ENCODE data around the gene GPC3. TPM values are rescaled to one million over a fixed set of nuclear protein-coding genes. Genes with fewer than 3 reads are reported as not detected.

The GPC3 gene
- total and polyA plus RNA-seq, 2 donors (not counting 3 experiments of a cell fraction or from before 2014, with no cell fraction given) = not detected

- H3K79me2 ChIP-seq (ENCODE audit: control insufficient read depth, insufficient read depth, low read length) = no peaks in the 10 kb centered on the region
- POLR2A ChIA-PET = no interaction called here
- no peak overlapping the region for H3K4me3 ChIP-seq (replicated peaks in 1 of 3; ENCODE audit: insufficient read depth in 1 of 3, low read depth in 1 of 3, low read length in 3 of 3)
- no peaks in the 10 kb centered on the region for H3K4me1 ChIP-seq (ENCODE audit: control insufficient read depth, extremely low read depth, insufficient read depth, low read length)
- no peaks in the 10 kb centered on the region for H4K20me1 ChIP-seq (replicated peaks; ENCODE audit: control insufficient read depth, extremely low read depth, insufficient read depth, low read length)
- intact Hi-C loops (cut with micrococcal nuclease) = no loop called here
- BruUV-seq (replicated peaks) = no TSS peak
- no peak for DNase-seq (ENCODE audit: low read depth, low spot score)
- CTCF ChIA-PET = no interaction called here
- dilution Hi-C loops (cut with MboI; ENCODE audit: extremely low pct_ligation_motif_present, low sequenced_read_pairs) = no loop called here
- FAIRE-seq = no peak
- TF ChIP-seq CTCF (IDR thresholded peaks at IDR 0.05; ENCODE audit: extremely low read depth in 1 of 2, insufficient read depth in 1 of 2, low read depth in 1 of 2, low read length in 2 of 2) = no peak
- TF ChIP-seq EZH2 (IDR thresholded peaks at IDR 0.05; ENCODE audit: borderline replicate concordance, low read depth, low read length, severe bottlenecking) = no peak
- TF ChIP-seq MYC (IDR thresholded peaks at IDR 0.05; ENCODE audit: low read depth, low read length) = no peak
- TF ChIP-seq JUN (IDR thresholded peaks at IDR 0.05; ENCODE audit: borderline replicate concordance, insufficient read depth, insufficient read length, low read depth) = no peak
- TF ChIP-seq GATA2 (IDR thresholded peaks at IDR 0.05; ENCODE audit: insufficient read depth, insufficient read length, low read depth, low read length) = no peak
- TF ChIP-seq FOS (IDR thresholded peaks at IDR 0.05; ENCODE audit: borderline replicate concordance, insufficient read depth, low read length) = no peak
- no peak for TF ChIP-seq POLR2A (IDR thresholded peaks at IDR 0.05; ENCODE audit: low read depth, low read length)
- no peak for TF ChIP-seq POLR2AphosphoS5 (IDR thresholded peaks at IDR 0.05; ENCODE audit: insufficient read depth, low read depth, low read length)
- no peak for TF ChIP-seq MAX (IDR thresholded peaks at IDR 0.05; ENCODE audit: insufficient read depth, insufficient read length)
- no peaks in the 10 kb centered on the region for H3K27me3 ChIP-seq (ENCODE audit: control insufficient read depth in 2 of 2, insufficient read depth in 2 of 2, low read length in 2 of 2)
- no peak overlapping the region for H3K4me2 ChIP-seq (ENCODE audit: insufficient read depth, low read length)
- no peaks in the 10 kb centered on the region for H3K9me1 ChIP-seq (replicated peaks; ENCODE audit: control insufficient read depth, extremely low read depth, insufficient read depth, low read length)
- no peak overlapping the region for H2AFZ ChIP-seq (ENCODE audit: low read depth, low read length)
- no peak overlapping the region for H3K9ac ChIP-seq (replicated peaks; ENCODE audit: extremely low read depth, insufficient read depth, low read length)
- no peaks in the 10 kb centered on the region for H3K36me3 ChIP-seq (ENCODE audit: control insufficient read depth in 2 of 2, extremely low read depth in 1 of 2, insufficient read depth in 2 of 2, low read length in 2 of 2)
- H3K9me3 ChIP-seq (replicated peaks; ENCODE audit: control insufficient read depth, insufficient read depth, low read length) = no peaks in the 10 kb centered on the region
- H3K27ac ChIP-seq (ENCODE audit: insufficient read depth, low read depth, low read length) = no peak overlapping the region
Observed at GRCh38 chrX:133544778-133545177, 440.6 kb downstream of the GPC3 start.
